Measurements from ENCODE around the gene PMEPA1. TPM values are rescaled to one million over a fixed set of nuclear protein-coding genes. Genes with fewer than 3 reads are reported as not detected.

Gene PMEPA1
- total RNA-seq, 2 donors from 2014 or later, result 96.5 to 245 TPM

GRCh38 chr20:57683881-57684807 lies 25.7 kb downstream of the PMEPA1 start:
- Histone ChIP-seq H3K4me1 (replicated peaks) (peaks cover 43% of the 10 kb centered on the region), H3K36me3 (no peaks in the 10 kb centered on the region), H3K9me3 (no peaks in the 10 kb centered on the region), H3K27me3 (replicated peaks; ENCODE audit: insufficient read depth) (no peaks in the 10 kb centered on the region), H3K4me3 (no peak overlapping the region), H3K27ac (peak overlapping the region; percentile 61 to 99)
- 70% methylated on average over 26 of the region's 26 CpGs for WGBS
- DNase-seq (ENCODE audit: low spot score), result no peak
- intact Hi-C loops (cut with DNase I), result no loop called here
- no peak for TF ChIP-seq CTCF (IDR thresholded peaks at IDR 0.05)
- TF ChIP-seq POLR2A (IDR thresholded peaks at IDR 0.05), result no peak
- TF ChIP-seq POLR2AphosphoS5 (IDR thresholded peaks at IDR 0.05), result no peak

DNA sequence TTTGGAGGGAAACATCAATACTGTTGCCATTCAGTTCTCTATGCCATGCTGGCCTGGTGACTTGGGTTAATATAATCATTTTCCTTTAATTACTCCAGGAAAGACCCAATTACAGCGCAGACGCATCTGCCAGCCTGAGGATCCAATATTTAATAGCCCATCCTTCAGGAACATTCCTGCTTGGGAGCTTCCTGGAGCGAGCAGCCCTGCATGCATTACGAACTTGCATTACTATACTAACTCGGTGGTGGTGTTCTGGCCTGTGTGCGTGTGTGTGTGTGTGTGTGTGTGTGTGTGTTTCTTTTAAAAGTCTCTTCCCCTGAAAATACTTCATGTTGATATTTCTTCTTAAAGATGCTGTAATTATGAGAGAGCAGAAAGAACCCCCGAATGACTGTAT lies 26.5 kb downstream of the PMEPA1 start:
- peaks cover 37% of the 10 kb centered on the region for H3K4me1 ChIP-seq (replicated peaks)
- peak overlapping the region; percentile 61 to 99 for H3K27ac ChIP-seq
- no peaks in the 10 kb centered on the region for H3K9me3 ChIP-seq
- H3K27me3 ChIP-seq (replicated peaks; ENCODE audit: insufficient read depth), result no peaks in the 10 kb centered on the region
- WGBS, result 56% methylated on average over 7 of the region's 7 CpGs
- TF ChIP-seq POLR2AphosphoS5 (IDR thresholded peaks at IDR 0.05), result no peak
- no peak for TF ChIP-seq POLR2A (IDR thresholded peaks at IDR 0.05)
- no peak for TF ChIP-seq CTCF (IDR thresholded peaks at IDR 0.05)
- no peak for DNase-seq (ENCODE audit: low spot score)
- intact Hi-C loops (cut with DNase I), result no loop called here
- no peak overlapping the region for H3K4me3 ChIP-seq
- H3K36me3 ChIP-seq, result no peaks in the 10 kb centered on the region

- intact Hi-C loops (cut with DNase I), result no loop called here
- Histone ChIP-seq H3K9me3 (no peaks in the 10 kb centered on the region), H3K4me3 (no peak overlapping the region), H3K36me3 (no peaks in the 10 kb centered on the region), H3K4me1 (replicated peaks) (peaks cover 44% of the 10 kb centered on the region), H3K27ac (peak overlapping the region; percentile 41 to 99), H3K27me3 (replicated peaks; ENCODE audit: insufficient read depth) (no peaks in the 10 kb centered on the region)
- WGBS, result 76% methylated on average over 28 of the region's 28 CpGs
- TF ChIP-seq CTCF (IDR thresholded peaks at IDR 0.05), result no peak
- no peak for DNase-seq (ENCODE audit: low spot score)
These were observed 27.4 kb downstream of the PMEPA1 start for GRCh38 chr20:57682184-57683101.

DNA sequence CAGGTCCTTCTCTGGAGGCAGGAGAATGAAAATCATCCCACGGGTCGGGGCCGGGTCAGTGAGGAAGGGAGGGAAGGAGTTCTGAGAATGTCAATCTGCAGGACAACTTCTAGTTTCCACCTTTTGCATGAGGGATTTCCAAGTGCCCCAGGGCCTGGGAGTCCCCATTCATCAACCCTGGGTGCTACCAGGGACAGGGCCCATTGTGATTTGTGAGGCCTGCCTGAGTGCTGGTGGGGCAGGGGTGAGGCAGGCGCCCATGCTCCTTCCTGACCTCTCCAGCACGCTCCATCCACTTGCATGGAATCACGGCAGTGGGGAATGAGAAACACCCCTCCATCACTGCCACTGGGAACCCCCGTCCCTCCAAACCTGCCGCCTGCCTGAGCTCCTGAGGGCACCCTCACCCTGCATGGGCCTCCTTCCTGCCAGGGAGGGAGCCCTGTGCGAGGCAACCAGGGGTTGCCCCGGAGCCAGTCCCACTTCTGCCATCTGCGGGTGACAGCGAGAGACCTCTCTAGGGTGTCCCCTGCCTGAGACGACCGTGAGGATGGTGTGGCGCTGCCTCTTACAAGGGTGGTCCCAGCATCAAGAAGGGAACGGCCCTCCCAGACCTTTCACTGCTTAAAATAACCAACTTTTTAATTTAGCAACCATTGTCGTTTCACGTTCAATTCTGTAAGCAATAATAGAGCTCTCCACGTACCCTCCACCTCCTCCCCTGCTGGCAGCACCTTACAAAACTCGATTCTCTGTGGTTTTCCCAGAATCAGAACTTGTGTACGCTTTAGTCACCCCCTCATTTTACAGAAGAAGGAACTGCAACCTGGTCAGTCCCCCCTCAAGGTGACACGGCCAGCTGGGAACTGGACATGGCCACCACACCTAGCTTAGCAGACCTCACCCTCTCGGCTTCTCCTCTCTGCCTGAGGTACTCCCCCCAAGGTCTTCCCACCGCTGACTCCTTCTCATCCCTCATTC lies 28.6 kb downstream of the PMEPA1 start:
- H3K27ac ChIP-seq, result peak overlapping the region; percentile 40 to 99
- no peak for DNase-seq (ENCODE audit: low spot score)
- no peak for TF ChIP-seq CTCF (IDR thresholded peaks at IDR 0.05)
- no peak for TF ChIP-seq POLR2A (IDR thresholded peaks at IDR 0.05)
- no peak for TF ChIP-seq POLR2AphosphoS5 (IDR thresholded peaks at IDR 0.05)
- H3K36me3 ChIP-seq, result no peaks in the 10 kb centered on the region
- intact Hi-C loops (cut with DNase I), result no loop called here
- H3K4me3 ChIP-seq, result no peak overlapping the region
- no peaks in the 10 kb centered on the region for H3K27me3 ChIP-seq (replicated peaks; ENCODE audit: insufficient read depth)
- no peaks in the 10 kb centered on the region for H3K9me3 ChIP-seq
- 72% methylated on average over 24 of the region's 24 CpGs for WGBS
- peaks cover 37% of the 10 kb centered on the region for H3K4me1 ChIP-seq (replicated peaks)
